ENCODE measurements around the gene CHRNB4.
A peak's percentile ranks its signal among the peaks of the same experiment; 100 is the strongest.

The CHRNB4 gene

DNA sequence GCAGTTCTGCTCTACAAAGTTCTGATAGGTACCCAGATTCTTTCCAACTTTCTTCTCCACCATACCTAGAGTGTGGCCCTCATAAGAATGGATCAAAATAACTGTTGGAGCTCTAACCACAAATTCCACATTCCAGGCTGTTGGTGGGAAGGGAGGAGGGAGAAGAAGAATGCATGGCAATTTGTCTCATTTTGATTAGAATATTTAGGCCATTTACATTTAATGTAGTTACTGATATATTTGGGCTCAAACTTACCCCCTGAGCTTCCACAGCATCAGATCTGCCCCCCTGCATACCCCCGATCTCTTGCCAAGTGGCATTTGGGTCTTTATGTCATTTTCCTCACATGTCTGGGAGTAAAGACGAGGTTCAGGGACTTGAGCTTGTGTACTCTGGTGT lies 7.7 kb downstream of the CHRNB4 start:
- no peak for DNase-seq (ENCODE audit: low read depth)

DNA sequence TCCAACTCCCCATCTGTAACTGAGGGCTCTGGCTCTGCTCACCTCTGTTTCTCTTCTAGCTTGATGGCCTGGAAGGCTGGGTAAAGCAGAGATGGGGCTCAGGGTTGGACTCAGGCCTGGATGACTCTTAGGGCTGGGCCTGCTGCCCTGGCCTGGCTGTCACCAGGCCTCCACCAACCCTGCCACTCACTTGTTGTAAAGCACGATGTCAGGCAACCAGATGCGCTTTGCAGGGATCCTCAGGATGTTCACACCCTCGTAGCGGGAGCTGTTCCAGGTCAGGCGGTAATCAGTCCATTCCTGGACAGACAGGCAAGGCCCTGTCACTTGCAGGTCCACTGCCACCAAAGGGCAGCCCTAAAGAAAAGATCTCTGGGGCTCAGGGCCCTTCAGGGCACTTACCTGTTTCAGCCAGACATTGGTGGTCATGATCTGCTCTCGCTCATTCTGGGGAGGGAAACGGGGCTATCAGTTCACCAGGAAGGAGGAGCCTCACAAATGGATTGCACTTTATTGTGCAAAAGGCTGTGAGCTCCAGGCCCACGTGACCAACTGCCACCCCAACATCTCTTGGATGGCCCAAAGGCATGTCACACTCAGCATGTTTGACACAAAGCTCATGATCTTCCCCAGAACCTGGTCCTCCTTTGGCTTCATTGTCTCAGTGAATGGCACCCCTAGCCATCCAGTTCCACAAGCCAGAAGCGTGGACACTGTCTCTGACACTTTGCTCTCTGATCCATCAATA lies 9.9 kb downstream of the CHRNB4 start:
- no peak for DNase-seq (ENCODE audit: low read depth)

DNA sequence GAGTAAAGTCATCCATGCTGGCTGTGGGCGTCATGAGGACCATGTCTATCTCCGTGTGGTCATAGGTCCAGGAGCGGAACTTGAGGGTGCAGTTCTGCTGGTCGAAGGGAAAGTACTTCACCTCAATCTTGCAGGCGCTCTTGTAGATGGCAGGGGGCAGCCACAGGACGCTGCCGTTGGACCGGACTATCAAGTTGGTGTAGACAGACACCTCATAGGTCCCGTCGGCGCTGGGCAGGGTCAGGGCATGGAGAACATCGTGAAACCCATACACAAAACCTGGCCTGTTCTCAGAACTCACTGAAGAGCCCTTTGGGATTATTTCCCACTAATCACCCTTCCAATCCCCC lies 11.3 kb downstream of the CHRNB4 start:
- no peak for DNase-seq (ENCODE audit: low read depth)

DNA sequence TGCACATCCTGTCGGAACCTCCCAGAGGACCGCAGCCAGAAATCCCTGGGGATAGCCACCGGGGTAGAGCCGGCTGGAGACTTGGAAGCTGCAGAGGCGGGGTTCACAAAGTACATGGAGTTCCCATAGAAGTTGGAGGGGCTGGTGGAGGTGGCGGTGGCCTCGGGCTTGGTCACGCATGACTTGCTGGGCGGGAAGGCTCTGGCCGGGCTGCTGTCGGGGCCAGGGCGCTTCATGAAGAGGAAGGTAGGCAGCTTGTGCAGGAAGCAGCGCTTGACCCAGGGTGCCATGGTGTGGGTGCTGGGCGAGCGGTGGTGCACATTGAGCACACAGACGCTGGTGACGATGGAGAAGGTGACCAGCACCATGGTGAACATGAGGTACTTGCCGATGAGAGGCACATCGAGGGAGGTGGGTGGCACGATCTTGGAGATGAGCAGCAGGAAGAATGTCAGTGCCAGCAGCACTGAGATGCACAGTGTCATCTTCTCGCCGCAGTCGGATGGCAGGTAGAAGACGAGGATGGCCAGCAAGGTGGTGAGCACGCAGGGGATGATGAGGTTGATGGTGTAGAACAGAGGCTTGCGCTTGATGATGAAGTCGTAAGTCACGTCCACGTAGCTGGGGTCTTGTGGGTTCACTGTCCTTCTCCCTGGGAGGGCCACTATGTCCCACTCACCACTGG lies 11.8 kb downstream of the CHRNB4 start:
- DNase-seq (ENCODE audit: low read depth): no peak

DNA sequence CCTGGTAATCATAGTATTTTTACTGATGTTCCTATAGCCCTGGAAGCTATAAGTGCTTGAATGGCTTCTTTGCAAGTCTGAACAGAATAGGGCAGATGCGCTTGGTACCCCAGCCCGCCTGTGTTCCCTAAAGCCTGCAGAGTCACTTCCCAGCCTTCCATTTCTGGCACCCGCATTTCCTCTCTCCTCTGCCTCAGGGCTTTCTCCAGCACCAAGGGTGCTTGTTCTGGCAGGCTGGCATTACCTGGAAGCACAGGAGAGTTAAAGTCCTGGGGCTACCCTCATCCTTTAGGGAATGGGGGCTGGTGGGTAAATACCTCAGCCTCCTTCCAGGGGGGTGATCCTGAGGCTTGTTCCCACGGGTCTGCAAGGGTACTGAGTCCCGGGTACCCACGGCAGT lies 12.8 kb downstream of the CHRNB4 start:
- no peak for DNase-seq (ENCODE audit: low read depth)

DNA sequence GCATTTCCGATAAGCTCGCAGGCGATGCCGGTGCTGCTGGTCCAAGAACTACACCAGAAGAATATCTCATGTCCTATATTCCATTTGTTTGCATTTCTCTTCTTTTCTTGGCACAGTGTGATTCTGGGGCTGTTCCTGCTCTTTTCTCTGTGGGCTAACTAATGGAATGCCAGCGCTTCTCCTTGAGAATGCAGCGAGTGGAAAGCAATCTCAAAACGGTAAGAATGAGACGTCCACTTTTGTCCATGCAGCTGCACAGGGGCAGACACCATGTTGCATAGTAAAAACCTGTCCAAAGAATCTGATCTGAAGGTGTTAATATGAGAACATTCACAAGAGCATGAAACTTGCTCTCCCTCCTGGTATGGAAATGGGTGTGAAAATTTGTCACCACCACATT lies 13.7 kb downstream of the CHRNB4 start:
- no peak for DNase-seq (ENCODE audit: low read depth)

DNA sequence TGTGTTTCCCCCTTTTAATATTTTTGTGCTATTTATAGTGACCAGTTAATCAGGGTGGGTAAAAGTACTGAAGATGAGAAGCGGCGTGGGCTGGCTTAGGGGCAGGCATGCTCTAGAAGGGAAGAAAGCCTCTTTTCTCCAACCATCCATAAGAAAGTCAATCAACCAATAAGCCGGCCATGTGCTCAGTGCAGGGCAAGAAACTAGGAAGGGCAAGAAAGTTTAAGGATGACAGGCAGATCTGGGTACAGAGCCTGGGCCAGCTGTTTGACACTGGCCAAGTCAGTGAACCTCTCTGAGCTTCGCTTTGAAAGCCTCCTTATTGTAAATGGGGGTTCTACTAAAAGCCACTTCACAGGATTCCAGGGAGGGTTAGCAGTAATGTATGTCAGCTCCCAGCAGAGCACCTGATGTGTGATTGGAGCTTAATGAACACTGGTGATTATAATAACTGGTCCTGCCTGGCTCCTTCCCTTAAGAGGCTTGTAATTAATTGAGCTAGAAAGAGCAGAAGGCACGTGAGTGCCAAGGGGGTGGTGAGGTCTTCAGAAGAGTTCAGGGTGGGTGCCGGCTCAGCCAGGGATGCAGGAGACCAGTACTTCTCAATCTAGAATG lies 14.5 kb downstream of the CHRNB4 start:
- no peak for DNase-seq (ENCODE audit: low read depth)

DNA sequence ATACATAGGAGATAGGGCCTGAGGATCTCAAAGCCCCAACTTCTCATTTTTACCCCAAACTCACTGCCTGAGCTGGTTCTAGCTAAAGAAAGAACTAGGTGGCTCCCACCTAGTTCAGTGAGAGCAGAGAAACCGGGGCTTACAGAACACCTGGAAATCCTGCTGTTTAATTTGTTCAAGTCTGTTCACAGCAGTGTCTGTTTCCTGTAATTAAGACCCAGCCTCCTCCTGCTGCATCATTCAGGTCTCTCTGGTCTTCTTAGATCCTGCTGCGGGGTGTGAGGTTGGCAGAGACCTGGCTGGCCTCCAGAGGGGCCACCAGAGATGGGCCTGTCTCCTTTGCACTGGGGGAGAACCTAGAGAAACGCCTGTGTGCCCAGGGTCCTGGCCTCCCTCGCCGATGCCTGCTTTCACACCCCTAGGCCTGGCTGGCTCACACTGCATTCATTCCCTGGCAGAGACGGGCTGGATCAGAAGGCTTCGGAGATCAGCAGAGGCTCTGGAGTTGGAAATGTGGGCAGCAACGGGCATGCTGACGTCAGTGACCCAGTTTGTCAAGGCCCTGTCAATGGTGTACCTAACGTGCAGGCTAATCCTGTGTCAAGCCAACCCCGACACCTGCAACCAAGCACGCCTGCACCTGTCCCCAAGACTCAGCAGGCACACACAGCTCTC lies 15.3 kb downstream of the CHRNB4 start:
- DNase-seq (ENCODE audit: low read depth): no peak

DNA sequence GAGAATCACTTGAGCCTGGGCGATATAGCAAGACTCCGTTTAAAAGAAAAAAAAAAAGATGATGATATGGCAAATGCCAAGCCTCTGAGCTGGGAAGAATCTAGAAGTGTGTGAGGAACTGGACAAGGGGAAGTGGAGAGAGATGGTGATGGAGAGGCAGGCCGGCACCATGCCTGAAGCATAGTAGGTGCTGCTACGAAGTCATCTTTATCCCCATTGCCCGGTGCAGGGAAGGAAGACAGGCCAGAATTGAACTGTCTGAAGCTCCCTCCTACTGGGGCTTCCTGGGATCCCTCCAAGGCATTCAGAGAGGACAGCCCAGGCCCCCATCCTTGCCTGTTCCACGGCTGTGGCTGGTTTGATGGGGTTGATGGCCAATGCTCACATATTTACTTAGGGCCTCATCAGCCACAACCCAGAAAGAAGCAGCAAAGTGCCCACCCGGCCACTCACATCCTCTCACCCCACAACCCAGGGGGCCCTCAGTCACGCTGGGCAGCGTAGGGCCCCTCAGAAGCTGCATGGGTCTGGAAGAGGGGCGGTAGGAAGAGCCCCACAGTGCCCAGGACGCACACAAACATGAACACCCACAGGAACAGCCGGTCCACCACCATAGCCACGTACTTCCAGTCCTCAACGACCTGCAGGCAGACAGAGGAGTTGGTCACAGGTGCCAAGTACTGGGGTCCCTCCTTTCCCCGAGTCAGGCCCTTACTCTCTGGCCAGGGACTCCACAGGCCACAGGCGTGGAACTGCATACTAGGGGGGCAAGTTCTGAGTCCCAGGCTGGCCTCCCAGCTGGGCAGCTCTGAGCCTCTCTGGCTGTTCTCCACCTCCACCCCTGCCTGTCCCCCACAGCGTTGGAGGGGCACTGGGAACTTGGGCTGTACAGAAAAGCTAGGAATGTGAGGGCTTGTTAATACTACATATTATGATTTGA lies 16.1 kb downstream of the CHRNB4 start:
- DNase-seq (ENCODE audit: low read depth): no peak

DNA sequence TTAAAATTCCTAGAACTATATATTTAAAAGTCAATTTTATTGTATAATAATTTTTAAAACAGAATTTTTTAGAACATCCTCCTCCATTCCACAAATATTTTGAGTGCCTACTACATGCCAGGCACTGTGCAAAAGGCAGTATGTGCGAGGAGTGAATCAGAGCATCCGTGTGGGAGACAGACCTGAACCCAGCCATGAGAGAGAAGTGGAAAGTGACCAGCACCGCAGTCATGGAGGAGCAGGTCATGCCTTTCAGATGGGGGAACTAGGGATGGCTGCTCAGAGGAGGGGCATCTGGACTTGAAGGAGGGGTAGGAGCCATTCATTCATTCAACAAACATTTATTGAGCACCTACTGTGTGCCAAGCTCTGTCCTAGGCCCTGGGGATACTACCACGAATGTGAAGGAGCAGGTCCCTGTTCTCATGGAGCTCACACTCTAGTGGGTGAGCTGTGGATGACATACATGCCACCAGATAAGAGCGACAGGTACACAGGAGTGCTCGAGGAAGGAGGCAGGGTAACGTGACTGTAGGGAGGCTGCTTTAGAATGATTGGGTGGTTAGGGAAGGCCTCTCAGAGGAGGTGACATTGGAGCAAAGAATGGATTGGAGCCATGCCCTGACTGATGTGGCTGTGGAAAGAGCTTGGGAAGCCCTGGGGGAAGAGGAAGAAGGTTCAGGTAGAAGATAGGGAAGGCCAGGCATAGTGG lies 17.1 kb downstream of the CHRNB4 start:
- DNase-seq (ENCODE audit: low read depth): no peak

DNA sequence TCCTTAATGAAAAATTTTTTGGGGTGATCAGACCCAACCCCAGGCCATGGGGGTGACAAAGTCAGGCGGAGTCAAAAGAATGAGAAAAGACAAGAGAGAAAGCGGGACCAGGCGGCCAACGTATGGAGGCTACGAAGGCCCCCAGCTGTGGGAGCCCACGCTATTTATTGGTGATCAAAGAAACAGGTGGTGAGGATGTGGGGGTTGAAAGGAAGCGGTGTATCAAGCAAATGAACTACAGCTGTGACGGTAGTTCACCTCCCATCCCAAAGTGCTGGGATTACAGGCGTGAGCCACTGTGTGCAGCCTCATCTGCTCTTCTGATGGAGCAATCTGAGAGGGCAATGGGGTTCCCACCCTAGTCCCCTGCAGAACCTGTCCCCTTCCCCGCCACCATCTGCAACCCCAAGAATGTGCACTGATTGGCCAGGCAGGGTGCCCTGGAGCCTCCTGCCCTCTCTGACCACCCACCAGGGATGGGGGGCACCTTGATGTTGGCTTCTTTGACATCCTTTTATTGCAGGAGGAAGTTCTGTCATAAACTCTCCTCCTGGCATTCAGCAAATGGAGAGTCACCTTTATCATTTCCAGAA lies 19.1 kb downstream of the CHRNB4 start:
- DNase-seq (ENCODE audit: low read depth): no peak

DNA sequence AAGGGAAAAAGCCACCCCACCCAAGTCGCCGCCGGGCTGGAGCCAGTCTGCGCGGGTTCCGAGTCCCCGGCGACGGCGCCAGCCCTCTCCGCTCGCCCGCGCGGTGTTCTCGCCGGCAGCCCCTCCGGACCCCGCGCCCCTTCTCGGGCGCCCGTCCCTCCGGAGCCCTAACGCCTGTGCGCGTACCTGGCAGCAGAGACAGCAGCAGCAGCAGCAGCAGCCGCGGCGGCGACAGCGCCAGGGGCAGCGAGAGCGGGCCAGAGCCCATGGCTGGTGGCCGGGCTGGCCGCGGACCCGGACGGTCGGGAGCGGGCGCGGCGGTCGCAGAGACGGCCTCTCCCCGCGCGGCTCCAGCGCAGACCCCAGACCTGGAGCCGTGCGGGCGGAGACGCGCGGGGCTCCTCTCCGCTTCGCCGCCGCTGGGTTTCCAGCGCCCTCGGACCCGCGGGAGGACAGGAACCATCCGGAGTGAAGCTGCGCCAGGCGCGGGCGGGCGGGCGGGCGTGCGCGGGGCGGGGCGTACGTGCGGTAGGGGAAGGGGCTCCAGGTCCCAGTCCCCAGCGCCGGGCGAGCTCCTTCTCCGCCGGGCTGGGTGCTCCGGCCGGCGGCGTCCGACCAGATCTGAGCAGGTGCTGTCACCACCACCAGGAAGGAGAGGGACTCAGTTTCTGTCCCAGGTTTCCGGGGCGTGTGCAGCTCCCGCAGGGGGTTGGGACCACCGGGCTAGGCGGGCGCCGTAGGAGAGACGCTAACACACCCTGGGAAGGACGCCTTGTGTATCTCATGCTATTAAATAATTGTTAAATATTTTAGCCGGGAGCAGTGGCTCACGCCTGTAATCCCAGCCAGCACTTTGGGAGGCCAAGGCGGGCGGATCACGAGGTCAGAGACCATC lies 20.2 kb downstream of the CHRNB4 start, which contains the start of gene CHRNA3:
Gene CHRNA3 (minus strand): TSS at position 470 of the 895 bp plus-strand sequence. CDS start 202 bp downstream, at position 268.
- DNase-seq (ENCODE audit: low read depth): no peak

DNA sequence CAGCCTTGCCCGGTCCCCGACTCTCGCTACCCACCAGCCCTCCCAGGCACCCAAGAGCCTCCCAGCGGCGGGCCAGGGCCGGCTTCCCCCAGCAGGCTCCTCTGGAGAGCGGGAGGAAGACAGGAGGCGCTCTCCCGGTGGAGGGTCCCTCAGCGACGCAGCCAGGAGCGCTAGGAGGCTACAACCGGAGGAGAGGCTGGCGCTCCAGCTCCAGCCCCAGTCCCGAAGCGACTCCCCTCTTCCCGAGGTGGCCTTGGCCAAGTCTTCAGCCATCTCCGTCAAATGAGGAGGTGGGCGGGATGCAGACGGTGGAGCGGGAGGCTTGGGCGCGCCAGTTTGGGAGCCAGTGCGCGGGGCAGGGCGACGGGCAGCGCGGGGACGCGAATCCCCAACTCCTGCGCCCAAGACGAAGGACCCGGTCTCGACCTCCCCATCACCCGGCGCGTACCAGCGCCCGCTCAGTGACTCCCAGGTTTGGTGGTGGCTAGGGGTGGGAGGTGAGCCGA lies 20.9 kb downstream of the CHRNB4 start:
- no peak for DNase-seq (ENCODE audit: low read depth)

DNA sequence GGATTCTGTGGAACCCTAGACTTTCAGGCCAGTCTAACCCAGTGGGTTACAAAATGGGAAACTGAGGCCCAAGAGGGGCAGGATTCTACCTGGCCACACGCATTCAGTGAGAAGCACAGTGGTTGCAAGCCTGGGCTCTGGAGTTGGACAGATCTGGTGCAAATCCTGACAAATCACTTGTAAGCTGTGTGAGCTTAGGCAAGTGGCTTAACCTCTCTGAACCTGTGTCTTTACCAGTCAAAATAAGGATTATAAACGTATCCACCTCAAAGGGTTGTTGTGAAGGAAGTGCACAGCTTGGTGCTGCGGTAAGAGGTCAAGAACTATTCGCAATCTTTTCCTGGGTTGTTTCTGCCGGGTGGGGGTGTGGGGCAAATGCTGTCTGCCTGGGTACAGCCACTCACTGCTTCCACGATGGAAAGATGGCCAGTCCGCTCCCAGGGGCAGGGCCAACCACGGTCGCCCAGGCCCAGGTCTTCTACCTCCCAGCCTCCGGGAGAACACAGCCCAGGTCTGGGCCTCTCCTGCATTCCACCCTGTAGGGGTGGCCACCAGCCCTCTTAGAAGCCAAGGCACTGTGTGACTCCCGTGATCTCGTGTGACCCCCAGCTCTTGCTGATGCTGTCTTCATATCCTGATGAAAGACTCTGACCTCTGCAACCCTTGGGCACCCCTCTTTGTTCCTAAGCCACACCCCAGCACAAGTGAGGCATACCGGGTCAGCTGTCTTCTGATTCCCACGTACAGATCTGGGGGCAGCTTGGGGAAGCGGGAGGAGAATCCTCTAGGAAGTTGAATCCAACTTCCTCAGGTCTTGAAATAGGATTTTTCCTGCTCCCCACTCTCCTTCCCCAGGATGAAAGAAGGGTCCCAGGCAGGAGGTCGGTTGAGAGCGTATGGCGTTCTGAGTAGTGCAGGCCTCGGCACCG lies 21.7 kb downstream of the CHRNB4 start:
- DNase-seq (ENCODE audit: low read depth): no peak

DNA sequence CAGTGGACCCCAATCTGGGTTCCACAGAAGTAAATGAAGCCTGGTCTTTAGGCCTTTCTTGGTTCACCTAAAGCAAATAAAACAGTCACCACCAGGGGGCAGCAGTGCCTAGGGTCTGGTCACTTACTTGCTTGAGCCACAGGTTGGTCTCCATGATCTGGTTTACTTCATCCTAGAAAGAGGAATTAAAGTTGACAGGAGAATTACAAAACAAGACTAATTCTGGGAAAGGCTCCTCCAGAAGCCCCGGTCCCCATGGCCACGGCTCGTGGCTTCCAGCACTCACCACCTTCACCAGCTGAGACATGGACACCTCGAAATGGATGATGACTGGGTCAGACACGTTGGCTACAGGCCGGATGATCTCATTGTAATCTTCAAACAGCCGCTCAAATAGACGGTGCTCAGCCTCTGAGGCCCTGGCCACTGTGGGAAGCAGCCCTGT lies 22.5 kb downstream of the CHRNB4 start:
- DNase-seq (ENCODE audit: low read depth): peak; percentile 57

DNA sequence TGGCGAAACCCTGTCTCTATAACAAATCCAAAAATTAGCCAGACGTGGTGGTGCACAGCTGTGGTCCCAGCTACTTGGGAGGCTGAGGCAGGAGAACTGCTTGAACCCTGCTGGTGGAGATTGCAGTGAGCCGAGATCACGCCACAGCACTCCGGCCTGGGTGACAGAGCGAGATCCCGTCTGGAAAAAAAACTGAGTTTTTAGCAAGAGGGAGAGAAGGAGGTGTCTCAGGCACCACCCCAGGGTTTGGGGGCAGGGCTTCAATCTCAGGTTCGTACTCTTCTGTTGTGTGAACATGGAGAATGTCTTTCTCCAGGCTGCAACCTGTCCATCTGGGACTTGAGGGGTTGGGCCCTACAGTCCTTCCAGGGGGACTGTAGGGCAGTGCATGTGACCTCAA lies 22.9 kb downstream of the CHRNB4 start:
- no peak for DNase-seq (ENCODE audit: low read depth)

DNA sequence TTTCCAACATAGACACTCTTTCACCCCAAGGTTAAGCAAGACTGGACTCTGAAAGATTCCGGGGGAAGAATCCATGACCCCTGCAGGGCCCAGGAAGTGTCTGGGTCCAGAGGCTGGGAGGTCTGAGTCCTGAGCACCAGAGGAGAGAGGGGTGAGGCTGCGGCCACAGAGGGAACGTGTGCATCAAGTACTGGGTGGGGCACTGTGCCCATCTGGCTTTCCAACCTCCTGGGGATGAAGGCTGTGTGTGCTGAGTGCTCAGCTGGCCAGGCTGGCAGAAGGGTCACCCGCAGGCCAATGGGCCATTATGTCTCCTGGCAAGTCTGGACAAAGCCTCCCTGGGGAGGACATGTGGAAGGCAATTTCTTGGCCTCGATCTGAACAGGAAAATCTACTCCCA lies 23.5 kb downstream of the CHRNB4 start:
- no peak for DNase-seq (ENCODE audit: low read depth)

DNA sequence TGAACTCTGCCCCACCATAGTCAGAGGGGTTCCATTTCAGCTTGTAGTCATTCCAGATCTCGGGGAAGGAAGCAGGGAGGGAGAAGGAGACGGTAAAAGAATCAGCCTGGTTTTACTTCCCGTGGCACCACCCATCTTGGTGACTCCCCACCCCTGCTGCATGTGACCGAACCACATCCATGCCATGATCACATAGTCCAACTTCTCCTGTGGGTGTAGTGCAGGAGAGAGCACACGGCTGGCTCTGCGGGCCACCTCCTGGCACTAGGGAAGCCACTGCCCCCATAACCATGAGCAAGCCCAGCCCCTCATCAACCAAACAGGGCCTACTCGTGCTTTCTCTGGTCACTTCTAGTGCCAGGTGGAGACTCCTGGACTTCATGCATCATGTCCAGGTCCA lies 23.9 kb downstream of the CHRNB4 start:
- DNase-seq (ENCODE audit: low read depth): no peak
